ENCODE data around the gene CMTM3.

DNA sequence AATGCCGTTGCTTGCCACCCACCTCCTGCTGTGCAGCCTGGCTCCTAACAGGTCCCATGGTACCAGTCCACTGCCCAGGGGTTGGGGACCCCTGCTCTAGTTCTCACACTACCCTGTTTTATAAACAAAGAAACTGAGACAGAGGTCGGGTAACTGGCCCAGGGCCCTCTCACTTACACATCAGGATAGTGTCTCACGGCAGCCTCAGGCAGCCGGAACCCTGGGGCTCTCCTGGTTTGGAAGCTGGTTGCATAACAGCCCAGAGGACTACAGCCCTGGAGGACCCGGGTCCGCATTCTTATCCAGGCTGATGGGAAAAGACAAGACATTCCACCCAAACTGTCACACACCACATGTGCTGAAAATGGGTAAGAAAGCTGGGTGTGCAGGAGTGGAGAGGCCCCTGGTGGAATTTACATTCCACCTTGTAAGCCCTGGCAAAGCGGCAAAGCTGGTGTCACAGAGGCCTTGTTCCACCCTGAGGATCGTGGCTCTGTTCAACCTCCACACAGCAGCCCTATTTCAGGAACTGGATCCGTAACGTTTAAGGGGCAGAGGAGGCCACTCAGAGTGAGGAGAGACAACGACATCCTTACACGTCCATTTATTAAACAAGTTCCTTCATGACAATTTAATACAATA lies 9.8 kb downstream of the CMTM3 start:
- TF ChIP-seq ZFX (IDR thresholded peaks at IDR 0.05) (no peak), EZH2phosphoT487 (IDR thresholded peaks at IDR 0.05; ENCODE audit: borderline replicate concordance) (no peak)
- TF ChIP-seq, protein P1, sequence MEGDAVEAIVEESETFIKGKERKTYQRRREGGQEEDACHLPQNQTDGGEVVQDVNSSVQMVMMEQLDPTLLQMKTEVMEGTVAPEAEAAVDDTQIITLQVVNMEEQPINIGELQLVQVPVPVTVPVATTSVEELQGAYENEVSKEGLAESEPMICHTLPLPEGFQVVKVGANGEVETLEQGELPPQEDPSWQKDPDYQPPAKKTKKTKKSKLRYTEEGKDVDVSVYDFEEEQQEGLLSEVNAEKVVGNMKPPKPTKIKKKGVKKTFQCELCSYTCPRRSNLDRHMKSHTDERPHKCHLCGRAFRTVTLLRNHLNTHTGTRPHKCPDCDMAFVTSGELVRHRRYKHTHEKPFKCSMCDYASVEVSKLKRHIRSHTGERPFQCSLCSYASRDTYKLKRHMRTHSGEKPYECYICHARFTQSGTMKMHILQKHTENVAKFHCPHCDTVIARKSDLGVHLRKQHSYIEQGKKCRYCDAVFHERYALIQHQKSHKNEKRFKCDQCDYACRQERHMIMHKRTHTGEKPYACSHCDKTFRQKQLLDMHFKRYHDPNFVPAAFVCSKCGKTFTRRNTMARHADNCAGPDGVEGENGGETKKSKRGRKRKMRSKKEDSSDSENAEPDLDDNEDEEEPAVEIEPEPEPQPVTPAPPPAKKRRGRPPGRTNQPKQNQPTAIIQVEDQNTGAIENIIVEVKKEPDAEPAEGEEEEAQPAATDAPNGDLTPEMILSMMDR (IDR thresholded peaks at IDR 0.05 in 2 of 3, conservative IDR thresholded peaks at IDR 0.05 in 1 of 3; ENCODE audit: borderline replicate concordance in 1 of 3, insufficient read depth in 1 of 3, low read depth in 2 of 3, low read length in 2 of 3) = no peak

All from HCT116 (cell line).